Stimulated activated CD4-positive, alpha-beta T cell treated with anti-CD3 and anti-CD28 coated beads, Interleukin-12 subunit alpha, Interleukin-12 subunit beta, amount 100 ng/mL, for 48 hours (primary cell): Measurements from ENCODE around the gene IL36A.
A peak's percentile ranks its signal among the peaks of the same experiment; 100 is the strongest.

Source experiments
- DNase-seq, 3 donors: peaks; one replicate each; pipeline ENCODE4 v3.0.0-alpha.2; 2020; ENCODE audit warnings: low read depth in 2 of 3, low spot score in 1 of 3

Gene IL36A

GRCh38 chr2:113005030-113005509, at the start of gene IL36A:
Gene IL36A, plus strand, starts transcription at chr2:113005459. Its CDS starts 413 bp downstream, at chr2:113005872.
- DNase-seq = no peak

GRCh38 chr2:112957511-112957910, 47.7 kb upstream of the IL36A start:
- no peak for DNase-seq

GRCh38 chr2:112958428-112959108, 46.7 kb upstream of the IL36A start:
- peak in 2 of 3 donors; percentile 7 to 24 for DNase-seq

DNA sequence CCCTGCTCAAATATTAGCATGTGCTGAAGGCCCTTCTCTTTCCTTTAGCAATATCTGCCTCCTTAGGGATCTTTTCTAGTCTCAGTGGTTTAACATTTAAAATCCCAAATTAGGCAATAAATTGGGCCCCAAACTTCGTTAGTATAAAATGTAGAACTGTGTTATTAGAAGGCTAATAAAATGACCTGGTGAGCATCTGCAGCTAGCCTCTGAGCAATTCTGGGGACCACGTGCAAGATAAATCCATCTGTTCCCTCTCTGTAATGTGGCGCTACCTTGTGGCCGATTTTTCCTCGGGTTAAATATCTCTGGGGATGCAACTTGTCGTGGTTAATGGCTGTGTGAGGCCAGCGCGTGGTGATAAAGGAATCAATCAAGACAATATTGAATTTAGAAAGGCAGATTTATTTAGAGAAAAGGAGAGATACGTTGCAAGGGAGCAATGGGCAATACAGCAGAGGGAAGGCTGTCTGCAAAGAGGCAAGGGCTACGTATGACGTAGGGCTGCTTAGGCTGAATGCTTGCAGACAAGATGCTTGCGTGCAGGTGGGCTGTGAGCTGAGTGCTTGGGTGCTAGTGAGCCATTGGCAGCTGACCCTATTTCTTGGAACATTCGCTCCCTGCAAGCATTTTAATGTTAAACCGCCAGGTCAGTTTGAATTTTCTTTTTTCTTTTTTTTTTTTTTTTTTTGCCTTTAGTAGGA, 46.0 kb upstream of the IL36A start:
- DNase-seq = no peak

DNA sequence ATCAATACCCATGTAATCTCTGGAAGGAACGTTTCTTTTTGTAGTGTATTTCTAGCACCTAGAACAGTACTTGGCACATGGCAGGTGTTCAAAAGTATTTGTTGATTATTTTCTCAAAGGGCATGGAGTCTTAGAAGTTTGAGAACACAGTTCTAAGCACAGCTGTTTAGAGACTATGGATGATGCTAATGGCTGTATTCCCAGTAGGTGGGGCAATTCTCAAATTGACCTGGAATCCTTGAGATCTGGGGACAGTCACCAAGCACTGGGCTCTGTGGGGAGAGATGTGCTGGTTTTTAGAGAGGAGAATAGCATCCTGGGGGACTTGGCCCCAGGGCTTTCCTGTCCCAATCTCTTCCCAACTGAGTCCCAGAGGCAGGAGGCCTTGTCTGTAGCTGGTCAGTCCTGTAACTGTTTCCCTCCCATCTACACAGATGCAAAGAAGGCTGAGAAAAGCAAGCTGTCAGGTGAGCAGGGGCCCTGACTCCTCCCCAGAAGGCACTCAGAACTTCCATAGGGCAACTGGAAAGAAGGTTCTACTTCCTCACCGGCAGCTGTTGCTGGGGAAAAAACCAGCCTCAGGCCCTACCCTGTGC, 44.9 kb upstream of the IL36A start:
- DNase-seq = no peak

GRCh38 chr2:112962308-112963175, 42.7 kb upstream of the IL36A start:
- no peak for DNase-seq

GRCh38 chr2:112967023-112967422, 38.2 kb upstream of the IL36A start:
- DNase-seq = no peak

GRCh38 chr2:112972423-112973086, 32.7 kb upstream of the IL36A start:
- DNase-seq = no peak

GRCh38 chr2:112973156-112973555, 32.1 kb upstream of the IL36A start:
- no peak for DNase-seq

- DNase-seq = no peak
Measured at GRCh38 chr2:112977559-112978056, 27.7 kb upstream of the IL36A start, which contains the start of gene IL36G. Gene IL36G, plus strand, starts transcription at chr2:112978006. Its CDS starts 633 bp downstream, at chr2:112978639.

- DNase-seq = no peak
Measured at GRCh38 chr2:112979731-112980130, 25.5 kb upstream of the IL36A start.

GRCh38 chr2:112980537-112980936, 24.7 kb upstream of the IL36A start:
- no peak for DNase-seq

DNA sequence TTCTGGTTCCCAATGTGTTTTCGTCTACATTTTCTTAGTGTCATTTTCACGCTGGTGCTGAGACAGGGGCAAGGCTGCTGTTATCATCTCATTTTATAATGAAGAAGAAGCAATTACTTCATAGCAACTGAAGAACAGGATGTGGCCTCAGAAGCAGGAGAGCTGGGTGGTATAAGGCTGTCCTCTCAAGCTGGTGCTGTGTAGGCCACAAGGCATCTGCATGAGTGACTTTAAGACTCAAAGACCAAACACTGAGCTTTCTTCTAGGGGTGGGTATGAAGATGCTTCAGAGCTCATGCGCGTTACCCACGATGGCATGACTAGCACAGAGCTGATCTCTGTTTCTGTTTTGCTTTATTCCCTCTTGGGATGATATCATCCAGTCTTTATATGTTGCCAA, 20.2 kb upstream of the IL36A start:
- peak in 1 of 3 donors; percentile 3 for DNase-seq

- no peak for DNase-seq
Measured at GRCh38 chr2:112989611-112990010, 15.6 kb upstream of the IL36A start.

DNA sequence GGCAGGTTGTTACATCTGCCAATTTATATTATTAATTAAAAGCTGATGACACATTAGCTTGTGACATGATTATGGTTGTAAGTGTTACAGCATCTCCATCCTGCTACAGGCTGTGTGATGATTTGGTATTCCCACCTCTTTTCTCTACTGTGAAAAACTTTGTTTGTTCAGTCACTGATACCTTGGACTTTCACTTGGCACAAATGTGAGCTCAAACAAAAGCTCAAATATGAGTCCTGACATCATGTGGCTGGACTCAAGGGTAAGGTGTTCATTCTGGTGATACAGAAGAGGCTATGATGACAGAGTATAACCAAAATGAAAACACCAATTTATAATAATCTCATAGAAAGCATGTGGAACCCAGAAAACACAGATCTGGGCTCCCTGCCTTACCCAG, 11.4 kb upstream of the IL36A start:
- DNase-seq = no peak

- no peak for DNase-seq
Measured at GRCh38 chr2:112994648-112995047, 10.6 kb upstream of the IL36A start.

- DNase-seq = peak in 1 of 3 donors; percentile 4
Measured at GRCh38 chr2:112995346-112995920, 9.8 kb upstream of the IL36A start.

DNA sequence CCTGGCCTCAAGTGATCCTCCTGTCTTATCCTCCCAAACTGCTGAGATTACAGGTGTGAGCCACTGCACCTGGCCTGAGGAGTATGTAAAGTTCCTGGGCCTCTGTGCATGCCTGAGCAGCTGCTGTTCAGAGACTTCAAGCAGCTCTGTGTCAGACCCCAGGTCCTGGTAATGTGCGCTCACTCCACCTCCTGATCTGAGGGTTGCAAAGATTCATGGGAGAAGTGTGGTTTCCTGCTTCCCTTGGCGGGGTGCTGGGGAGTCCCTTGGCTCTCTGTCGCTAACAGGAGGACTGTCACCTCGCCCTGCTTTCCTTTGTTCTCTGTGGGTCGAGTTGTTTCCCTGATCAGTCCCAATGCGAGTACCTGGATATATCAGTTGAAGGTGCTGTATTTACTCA, 8.6 kb upstream of the IL36A start:
- DNase-seq = peak; percentile 20 to 46 (median 46)

DNA sequence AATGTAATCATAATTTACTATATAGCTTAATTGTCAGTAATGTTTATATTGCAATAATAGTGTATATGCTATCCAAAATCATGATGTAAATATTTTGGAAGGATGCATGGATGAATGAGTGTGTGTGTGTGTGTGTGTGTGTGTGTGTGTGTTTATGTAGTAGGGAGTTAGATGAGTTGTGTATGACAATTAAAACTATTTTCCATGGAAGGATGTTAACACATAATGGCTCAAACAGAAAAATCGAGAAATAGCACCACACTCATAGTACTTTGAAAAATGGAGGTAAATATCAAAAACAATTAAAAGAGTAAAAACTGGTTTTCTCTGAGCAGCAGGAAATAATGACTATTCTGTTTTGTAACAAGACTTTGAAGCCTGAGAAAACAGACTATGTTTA, 8.1 kb upstream of the IL36A start:
- no peak for DNase-seq

DNA sequence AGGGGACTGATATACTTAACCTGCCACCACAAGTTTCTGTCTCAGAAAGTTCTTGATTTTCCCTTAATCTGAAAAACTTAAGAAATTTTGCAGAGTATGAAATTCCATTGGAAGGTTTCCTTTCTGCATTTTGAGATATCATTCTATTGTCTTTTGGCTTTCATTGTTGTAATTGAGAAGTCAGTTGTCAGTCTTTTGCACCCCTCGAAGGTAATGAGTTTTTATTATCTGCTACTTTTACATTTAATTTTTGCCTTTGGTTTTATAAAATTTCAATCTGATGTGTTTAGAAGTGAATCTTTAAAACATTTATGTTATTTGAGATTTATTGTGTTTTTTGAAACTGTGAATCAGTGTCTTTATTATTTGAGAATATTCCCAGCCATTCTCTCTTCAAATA, 4.8 kb upstream of the IL36A start:
- DNase-seq = no peak
